Liver (tissue), 9 donors: Measurements from ENCODE around the gene PLG. TPM values are rescaled to one million over a fixed set of nuclear protein-coding genes. Genes with fewer than 3 reads are reported as not detected.
"Not testable (repeated sequence)": the region's sequence is repeated elsewhere in the genome, so short reads cannot be mapped to it uniquely, and the experiment has no call there.

ENCODE experiments used
- DNase-seq: peaks from one replicate; pipeline ENCODE4 v3.0.0-alpha.2; 2017; ENCODE audit warnings: low spot score
- H3K27ac ChIP-seq, 2 donors: one replicate each; pipeline ENCODE4 v1.7.0; 2013; ENCODE audit warnings: inconsistent platforms in 2 of 2, low read length in 2 of 2, control low read depth in 1 of 2, low read depth in 1 of 2, mild to moderate bottlenecking in 1 of 2
- H3K27me3 ChIP-seq, 4 donors: one replicate each; pipeline versions ENCODE4 v1.6.1 to v1.7.0; 2013; ENCODE audit warnings: low read length in 3 of 4, inconsistent platforms in 1 of 4, mild to moderate bottlenecking in 1 of 4, moderate library complexity in 1 of 4; ENCODE audit not compliant: control insufficient read depth in 4 of 4, insufficient read depth in 4 of 4
- H3K36me3 ChIP-seq, 4 donors: one replicate each; pipeline versions ENCODE4 v1.6.1 to v1.7.0; 2013; ENCODE audit warnings: low read length in 3 of 4, mild to moderate bottlenecking in 3 of 4, low read depth in 1 of 4, moderate library complexity in 1 of 4; ENCODE audit not compliant: control insufficient read depth in 4 of 4, insufficient read depth in 3 of 4
- H3K4me1 ChIP-seq, 4 donors: one replicate each; pipeline versions ENCODE4 v1.6.1 to v1.7.0; 2013; ENCODE audit warnings: low read length in 3 of 4, mild to moderate bottlenecking in 3 of 4, moderate library complexity in 1 of 4; ENCODE audit not compliant: control insufficient read depth in 4 of 4, insufficient read depth in 4 of 4
- H3K4me3 ChIP-seq, 3 donors: one replicate each; pipeline versions ENCODE4 v1.6.1 to v1.7.0; 2013; ENCODE audit warnings: low read length in 3 of 3, control low read depth in 1 of 3, low read depth in 1 of 3, mild to moderate bottlenecking in 1 of 3
- H3K9ac ChIP-seq, 2 donors: one replicate each; pipeline ENCODE4 v1.7.0; 2013; ENCODE audit warnings: low read length in 2 of 2, mild to moderate bottlenecking in 2 of 2, moderate library complexity in 2 of 2, control low read depth in 1 of 2, low read depth in 1 of 2
- H3K9me3 ChIP-seq, 4 donors: one replicate each; pipeline versions ENCODE4 v1.6.1 to v1.7.0; 2013; ENCODE audit warnings: low read length in 3 of 4; ENCODE audit not compliant: control insufficient read depth in 4 of 4
- EGR1 ChIP-seq, 2 donors: IDR thresholded peaks; 2 replicates each; pipeline ENCODE4 v1.6.1; 2016 to 2018; ENCODE audit warnings: antibody characterized with exemption in 2 of 2, low read depth in 2 of 2
- FOXA1 ChIP-seq: IDR thresholded peaks from 2 replicates; pipeline ENCODE4 v1.6.1; 2016; ENCODE audit warnings: antibody characterized with exemption
- FOXA2 ChIP-seq: IDR thresholded peaks from 2 replicates; pipeline ENCODE4 v1.6.1; 2016; ENCODE audit warnings: antibody characterized with exemption
- GABPA ChIP-seq, 2 donors: IDR thresholded peaks in 1 of 2; conservative IDR thresholded peaks in 1 of 2; 2 replicates each; pipeline ENCODE4 v1.6.1; 2016; ENCODE audit warnings: antibody characterized with exemption in 2 of 2, mild to moderate bottlenecking in 1 of 2, moderate library complexity in 1 of 2
- HNF4A ChIP-seq, 2 donors: conservative IDR thresholded peaks; 2 replicates each; pipeline ENCODE4 v1.6.1; 2016; ENCODE audit warnings: antibody characterized with exemption in 2 of 2, mild to moderate bottlenecking in 2 of 2
- HNF4G ChIP-seq: IDR thresholded peaks from 2 replicates; pipeline ENCODE4 v1.6.1; 2016; ENCODE audit warnings: antibody characterized with exemption
- JUND ChIP-seq, 2 donors: IDR thresholded peaks; 2 replicates each; pipeline ENCODE4 v1.6.1; 2016; ENCODE audit warnings: antibody characterized with exemption in 2 of 2
- MAX ChIP-seq: IDR thresholded peaks from 2 replicates; pipeline ENCODE4 v1.6.1; 2016; ENCODE audit warnings: antibody characterized with exemption
- NR2F2 ChIP-seq: IDR thresholded peaks from 2 replicates; pipeline ENCODE4 v1.6.1; 2016; ENCODE audit warnings: antibody characterized with exemption
- RAD21 ChIP-seq, 2 donors: IDR thresholded peaks; 2 replicates each; pipeline ENCODE4 v1.6.1; 2016; ENCODE audit warnings: antibody characterized with exemption in 2 of 2, mild to moderate bottlenecking in 2 of 2
- RXRA ChIP-seq, 2 donors: IDR thresholded peaks; 2 replicates each; pipeline ENCODE4 v1.6.1; 2017 to 2018; ENCODE audit warnings: antibody characterized with exemption in 2 of 2, mild to moderate bottlenecking in 1 of 2
- SP1 ChIP-seq: IDR thresholded peaks from 2 replicates; pipeline ENCODE4 v1.6.1; 2018; ENCODE audit warnings: antibody characterized with exemption, mild to moderate bottlenecking
- TAF1 ChIP-seq: conservative IDR thresholded peaks from 2 replicates; pipeline ENCODE4 v1.6.1; 2016; ENCODE audit warnings: antibody characterized with exemption, mild to moderate bottlenecking
- YY1 ChIP-seq: IDR thresholded peaks from 2 replicates; pipeline ENCODE4 v1.6.1; 2016; ENCODE audit warnings: antibody characterized with exemption, mild to moderate bottlenecking
- WGBS: extraction: QIAGEN DNeasy Blood & Tissue Kit; methylation state at CpG from one replicate; pipeline ENCODE4 v1.1.7; 2013; 5-methylcytosine and 5-hydroxymethylcytosine counted together
- polyA plus RNA-seq, 2 donors: library from polyadenylated mRNA; stranded (reverse) in 1 of 2; unstranded in 1 of 2; fragments of 200-250 nt in 1 of 2; fragments of >200 nt in 1 of 2; fragmentation: Nextera tagmentation in 1 of 2; extraction: Ambion mirVana in 1 of 2; gene quantifications; one replicate each; pipeline versions ENCODE4 v1.2.1 to v1.2.3, GENCODE V29; 2013 to 2015
- total RNA-seq, 2 donors: library from RNA; depleted of rRNA; stranded (reverse); fragments of >200 nt; gene quantifications; one replicate each; pipeline ENCODE4 v1.2.3, GENCODE V29; 2014
- TF ChIP-seq, protein P1 (sequence below): IDR thresholded peaks from 2 replicates; pipeline ENCODE4 v1.6.1; 2016; ENCODE audit warnings: antibody characterized with exemption
- TF ChIP-seq, protein P2 (sequence below): IDR thresholded peaks from 2 replicates; pipeline ENCODE4 v1.6.1; 2016; ENCODE audit warnings: antibody characterized with exemption
- TF ChIP-seq, protein P3 (sequence below): IDR thresholded peaks from 2 replicates; pipeline ENCODE4 v1.6.1; 2016; ENCODE audit warnings: antibody characterized with exemption, mild to moderate bottlenecking
- donor health status: healthy.
- donor health status: healthy.
- donor health status: healthy.
- donor health status: healthy.
- donor health status: healthy.

PLG gene
- total and polyA plus RNA-seq, 4 donors = 880 to 1,797 (median 1,257) TPM

GRCh38 chr6:160704688-160705087 is 2.6 kb downstream of the PLG start:
- H3K27ac ChIP-seq = peak overlapping the region; percentile 85 to 95
- H3K27me3 ChIP-seq, H3K36me3 ChIP-seq, H3K9me3 ChIP-seq: not testable (repeated sequence)
- 32% methylated on average over 7 of the region's 7 CpGs for WGBS
- peak overlapping the region in 1 of 2 donors; percentile 95 for H3K9ac ChIP-seq
- peak overlapping the region in 2 of 3 donors; percentile 77 to 97 for H3K4me3 ChIP-seq
- peak; percentile 55 for DNase-seq
- peaks cover 4 to 42% (median 26%) of the 10 kb centered on the region in 4 donors for H3K4me1 ChIP-seq
- peak; percentile 89 for TF ChIP-seq TAF1
- TF ChIP-seq, protein P1, sequence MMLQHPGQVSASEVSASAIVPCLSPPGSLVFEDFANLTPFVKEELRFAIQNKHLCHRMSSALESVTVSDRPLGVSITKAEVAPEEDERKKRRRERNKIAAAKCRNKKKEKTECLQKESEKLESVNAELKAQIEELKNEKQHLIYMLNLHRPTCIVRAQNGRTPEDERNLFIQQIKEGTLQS = peak; percentile 33
- TF ChIP-seq YY1 = peak; percentile 86
- peak; percentile 99 for TF ChIP-seq HNF4G
- peak; percentile 26 to 37 for TF ChIP-seq RAD21 (IDR thresholded peaks at IDR 0.05)
- TF ChIP-seq EGR1 (IDR thresholded peaks at IDR 0.05; ENCODE audit: low read depth in 2 of 2) = peak; percentile 19 to 85
- peak in 1 of 2 donors; percentile 12 for TF ChIP-seq GABPA (IDR thresholded peaks at IDR 0.05 in 1 of 2, conservative IDR thresholded peaks at IDR 0.05 in 1 of 2)
- TF ChIP-seq MAX = peak; percentile 93
- peak; percentile 63 for TF ChIP-seq NR2F2
- TF ChIP-seq, protein P2, sequence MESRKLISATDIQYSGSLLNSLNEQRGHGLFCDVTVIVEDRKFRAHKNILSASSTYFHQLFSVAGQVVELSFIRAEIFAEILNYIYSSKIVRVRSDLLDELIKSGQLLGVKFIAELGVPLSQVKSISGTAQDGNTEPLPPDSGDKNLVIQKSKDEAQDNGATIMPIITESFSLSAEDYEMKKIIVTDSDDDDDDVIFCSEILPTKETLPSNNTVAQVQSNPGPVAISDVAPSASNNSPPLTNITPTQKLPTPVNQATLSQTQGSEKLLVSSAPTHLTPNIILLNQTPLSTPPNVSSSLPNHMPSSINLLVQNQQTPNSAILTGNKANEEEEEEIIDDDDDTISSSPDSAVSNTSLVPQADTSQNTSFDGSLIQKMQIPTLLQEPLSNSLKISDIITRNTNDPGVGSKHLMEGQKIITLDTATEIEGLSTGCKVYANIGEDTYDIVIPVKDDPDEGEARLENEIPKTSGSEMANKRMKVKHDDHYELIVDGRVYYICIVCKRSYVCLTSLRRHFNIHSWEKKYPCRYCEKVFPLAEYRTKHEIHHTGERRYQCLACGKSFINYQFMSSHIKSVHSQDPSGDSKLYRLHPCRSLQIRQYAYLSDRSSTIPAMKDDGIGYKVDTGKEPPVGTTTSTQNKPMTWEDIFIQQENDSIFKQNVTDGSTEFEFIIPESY = peak; percentile 86
- peak; percentile 98 to 99 for TF ChIP-seq HNF4A (conservative IDR thresholded peaks at IDR 0.05)
- TF ChIP-seq, protein P3, sequence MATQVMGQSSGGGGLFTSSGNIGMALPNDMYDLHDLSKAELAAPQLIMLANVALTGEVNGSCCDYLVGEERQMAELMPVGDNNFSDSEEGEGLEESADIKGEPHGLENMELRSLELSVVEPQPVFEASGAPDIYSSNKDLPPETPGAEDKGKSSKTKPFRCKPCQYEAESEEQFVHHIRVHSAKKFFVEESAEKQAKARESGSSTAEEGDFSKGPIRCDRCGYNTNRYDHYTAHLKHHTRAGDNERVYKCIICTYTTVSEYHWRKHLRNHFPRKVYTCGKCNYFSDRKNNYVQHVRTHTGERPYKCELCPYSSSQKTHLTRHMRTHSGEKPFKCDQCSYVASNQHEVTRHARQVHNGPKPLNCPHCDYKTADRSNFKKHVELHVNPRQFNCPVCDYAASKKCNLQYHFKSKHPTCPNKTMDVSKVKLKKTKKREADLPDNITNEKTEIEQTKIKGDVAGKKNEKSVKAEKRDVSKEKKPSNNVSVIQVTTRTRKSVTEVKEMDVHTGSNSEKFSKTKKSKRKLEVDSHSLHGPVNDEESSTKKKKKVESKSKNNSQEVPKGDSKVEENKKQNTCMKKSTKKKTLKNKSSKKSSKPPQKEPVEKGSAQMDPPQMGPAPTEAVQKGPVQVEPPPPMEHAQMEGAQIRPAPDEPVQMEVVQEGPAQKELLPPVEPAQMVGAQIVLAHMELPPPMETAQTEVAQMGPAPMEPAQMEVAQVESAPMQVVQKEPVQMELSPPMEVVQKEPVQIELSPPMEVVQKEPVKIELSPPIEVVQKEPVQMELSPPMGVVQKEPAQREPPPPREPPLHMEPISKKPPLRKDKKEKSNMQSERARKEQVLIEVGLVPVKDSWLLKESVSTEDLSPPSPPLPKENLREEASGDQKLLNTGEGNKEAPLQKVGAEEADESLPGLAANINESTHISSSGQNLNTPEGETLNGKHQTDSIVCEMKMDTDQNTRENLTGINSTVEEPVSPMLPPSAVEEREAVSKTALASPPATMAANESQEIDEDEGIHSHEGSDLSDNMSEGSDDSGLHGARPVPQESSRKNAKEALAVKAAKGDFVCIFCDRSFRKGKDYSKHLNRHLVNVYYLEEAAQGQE = peak; percentile 86
- TF ChIP-seq FOXA1 = peak; percentile 83
- peak; percentile 97 for TF ChIP-seq RXRA (IDR thresholded peaks at IDR 0.05)
- peak; percentile 76 to 89 for TF ChIP-seq JUND (IDR thresholded peaks at IDR 0.05)
- TF ChIP-seq FOXA2 = peak; percentile 49
- peak; percentile 98 for TF ChIP-seq SP1

GRCh38 chr6:160708993-160709392 is 6.9 kb downstream of the PLG start:
- Histone ChIP-seq H3K9ac (peak overlapping the region in 1 of 2 donors; percentile 81), H3K4me1 (peaks cover 9 to 53% (median 31%) of the 10 kb centered on the region in 4 donors), H3K27ac (peak overlapping the region; percentile 71 to 80), H3K4me3 (peak overlapping the region in 2 of 3 donors; percentile 0 to 3), H3K36me3 (peaks cover 3 to 10% (median 8%) of the 10 kb centered on the region in 4 donors)
- H3K9me3 ChIP-seq, H3K27me3 ChIP-seq, DNase-seq: not testable (repeated sequence)
- TF ChIP-seq RXRA (IDR thresholded peaks at IDR 0.05) (peak; percentile 86 to 88), SP1 (peak; percentile 88), YY1 (peak; percentile 57), TAF1 (peak; percentile 46), JUND (IDR thresholded peaks at IDR 0.05) (peak in 1 of 2 donors; percentile 39), MAX (peak; percentile 58), HNF4A (conservative IDR thresholded peaks at IDR 0.05) (peak; percentile 82 to 86), RAD21 (IDR thresholded peaks at IDR 0.05) (peak in 1 of 2 donors; percentile 13), HNF4G (peak; percentile 43), FOXA2 (peak; percentile 45)
- TF ChIP-seq, protein P2 = peak; percentile 43
- TF ChIP-seq, protein P3 = peak; percentile 59
